ENCODE results near the gene PATL1. TPM values are rescaled to one million over a fixed set of nuclear protein-coding genes. Genes with fewer than 3 reads are reported as not detected.

PATL1 gene
- total and polyA plus RNA-seq, 2 of the 4 experiments (the other 2 are of a cell fraction) = 3.9 to 29.7 TPM

GRCh38 chr11:59625703-59626102, 43.1 kb downstream of the PATL1 start:
- ATAC-seq (ENCODE audit: low read depth) = no peak
- no peak overlapping the region for H2BK20ac ChIP-seq (ENCODE audit: low read depth, low read length)
- H3K4me1 ChIP-seq (ENCODE audit: control insufficient read depth, insufficient read depth, low read length) = no peaks in the 10 kb centered on the region
- ChIA-PET CTCF (no interaction called here), POLR2A (ENCODE audit: unreplicated experiment) (no interaction called here)
- no peak overlapping the region for H2BK120ac ChIP-seq (ENCODE audit: low read depth, low read length)
- no peak overlapping the region for H3K56ac ChIP-seq (ENCODE audit: extremely low read depth, insufficient read depth, low read length)
- no peak overlapping the region for H3K4ac ChIP-seq (ENCODE audit: low read depth, low read length)
- no peaks in the 10 kb centered on the region for H4K20me1 ChIP-seq (ENCODE audit: insufficient read depth, low read length)
- H3K27ac ChIP-seq (ENCODE audit: insufficient read depth, low read length) = no peak overlapping the region
- H2AK9ac ChIP-seq (replicated peaks; ENCODE audit: low read depth, low read length, poor library complexity) = no peak overlapping the region
- no peak for DNase-seq
- H3K14ac ChIP-seq (replicated peaks; ENCODE audit: low read depth, low read length) = no peak overlapping the region
- H2AK5ac ChIP-seq (ENCODE audit: low read depth, low read length) = no peak overlapping the region
- intact Hi-C loops (cut with micrococcal nuclease) = loop anchor here (5.0 kb wide), 1 partner anchor 37 kb away; no protein-coding TSS in a partner anchor
- TF ChIP-seq RAD21 (IDR thresholded peaks at IDR 0.05; ENCODE audit: low read length) = no peak
- TF ChIP-seq MAZ (IDR thresholded peaks at IDR 0.05; ENCODE audit: borderline replicate concordance, low read depth, low read length) = no peak
- no peak for TF ChIP-seq SMC3 (IDR thresholded peaks at IDR 0.05; ENCODE audit: low read depth, low read length)
- TF ChIP-seq FOS (IDR thresholded peaks at IDR 0.05; ENCODE audit: low read depth, low read length) = no peak
- TF ChIP-seq MAFK (IDR thresholded peaks at IDR 0.05; ENCODE audit: low read depth, low read length) = no peak
- TF ChIP-seq CHD1 (IDR thresholded peaks at IDR 0.05; ENCODE audit: low read depth, low read length) = no peak
- TF ChIP-seq NFE2L2 (IDR thresholded peaks at IDR 0.05; ENCODE audit: low read depth, low read length) = no peak
- no peaks in the 10 kb centered on the region for H3K27me3 ChIP-seq (ENCODE audit: control insufficient read depth, insufficient read depth, low read length)
- H3K36me3 ChIP-seq (ENCODE audit: control insufficient read depth, insufficient read depth, low read length) = peaks cover 3% of the 10 kb centered on the region
- H2BK5ac ChIP-seq (ENCODE audit: low read depth, low read length, poor library complexity, severe bottlenecking) = no peak overlapping the region
- no TSS peak for BruUV-seq (replicated peaks)
- no peaks in the 10 kb centered on the region for H3K79me1 ChIP-seq (ENCODE audit: low read depth in 1 of 2, low read length in 2 of 2)
- H3K18ac ChIP-seq (ENCODE audit: low read depth, low read length) = no peak overlapping the region
- H3K9ac ChIP-seq (ENCODE audit: low read depth, low read length) = no peak overlapping the region
- no peaks in the 10 kb centered on the region; the same call in 1 of the 2 replicates for H3K9me3 ChIP-seq (ENCODE audit: control insufficient read depth, insufficient read depth, low read length)
- WGBS, 2 experiments (ENCODE audit: extremely low coverage in 2 of 2, insufficient read length in 1 of 2) = no CpG with 5 or more reads among the region's 3 CpGs
- no peak overlapping the region for H2BK15ac ChIP-seq (ENCODE audit: low read depth, low read length)
- H4K8ac ChIP-seq (ENCODE audit: low read depth in 2 of 2, low read length in 2 of 2) = no peak overlapping the region
- in situ Hi-C loops (cut with MboI; ENCODE audit: low sequenced_read_pairs) = no loop called here
- no peak overlapping the region for H4K91ac ChIP-seq (ENCODE audit: insufficient read depth, low read depth, low read length)
- H3K4me2 ChIP-seq (ENCODE audit: low read depth, low read length) = no peak overlapping the region
- no peaks in the 10 kb centered on the region for H3K9me1 ChIP-seq (ENCODE audit: insufficient read depth, low read length)
- no peak overlapping the region for H3K23ac ChIP-seq (ENCODE audit: low read depth, low read length)
- dilution Hi-C loops (cut with HindIII; ENCODE audit: low sequenced_read_pairs, unreplicated experiment) = no loop called here
- no peak overlapping the region for H2AFZ ChIP-seq (replicated peaks; ENCODE audit: low read length, poor library complexity)
- H4K5ac ChIP-seq (ENCODE audit: low read depth, low read length) = no peak overlapping the region
- no peak overlapping the region for H3K4me3 ChIP-seq (ENCODE audit: insufficient read depth, low read depth, low read length)
